OCI-LY3 (cell line): Measurements from ENCODE around the gene TRMU.

Experiments used
- EZH2phosphoT487 ChIP-seq: fragments of 200-600 bp; shearing (Covaris generic); IDR thresholded peaks from 2 replicates; pipeline ENCODE4 v1.6.1; 2018; ENCODE audit warnings: antibody characterized with exemption, mixed run types, low read depth
- TF ChIP-seq, protein P1 (sequence below): fragments of 200-600, 300-600 bp; sonication (generic); IDR thresholded peaks from 2 replicates; pipeline ENCODE4 v1.5.1; 2014; ENCODE audit warnings: antibody characterized with exemption, low read length, low read depth

DNA sequence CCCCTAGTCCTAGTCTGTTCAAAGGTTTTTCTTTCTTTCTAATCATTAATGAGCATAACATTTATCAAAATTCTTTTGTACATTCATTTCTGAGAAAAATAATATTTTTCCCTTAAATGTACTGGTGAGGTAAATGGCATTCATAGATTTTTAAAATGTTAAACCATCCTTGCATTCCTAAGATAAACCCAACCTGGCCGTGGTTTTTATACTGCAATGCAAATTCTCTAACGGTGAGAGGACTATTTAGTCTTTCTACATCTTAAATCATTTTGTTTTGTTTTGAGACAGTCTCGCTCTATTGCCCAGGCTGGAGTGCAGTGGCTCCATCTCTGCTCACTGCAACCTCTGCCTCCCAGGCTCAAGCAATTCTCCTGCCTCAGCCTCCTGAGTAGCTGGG, 40.6 kb downstream of the TRMU start:
- TF ChIP-seq, protein P1, sequence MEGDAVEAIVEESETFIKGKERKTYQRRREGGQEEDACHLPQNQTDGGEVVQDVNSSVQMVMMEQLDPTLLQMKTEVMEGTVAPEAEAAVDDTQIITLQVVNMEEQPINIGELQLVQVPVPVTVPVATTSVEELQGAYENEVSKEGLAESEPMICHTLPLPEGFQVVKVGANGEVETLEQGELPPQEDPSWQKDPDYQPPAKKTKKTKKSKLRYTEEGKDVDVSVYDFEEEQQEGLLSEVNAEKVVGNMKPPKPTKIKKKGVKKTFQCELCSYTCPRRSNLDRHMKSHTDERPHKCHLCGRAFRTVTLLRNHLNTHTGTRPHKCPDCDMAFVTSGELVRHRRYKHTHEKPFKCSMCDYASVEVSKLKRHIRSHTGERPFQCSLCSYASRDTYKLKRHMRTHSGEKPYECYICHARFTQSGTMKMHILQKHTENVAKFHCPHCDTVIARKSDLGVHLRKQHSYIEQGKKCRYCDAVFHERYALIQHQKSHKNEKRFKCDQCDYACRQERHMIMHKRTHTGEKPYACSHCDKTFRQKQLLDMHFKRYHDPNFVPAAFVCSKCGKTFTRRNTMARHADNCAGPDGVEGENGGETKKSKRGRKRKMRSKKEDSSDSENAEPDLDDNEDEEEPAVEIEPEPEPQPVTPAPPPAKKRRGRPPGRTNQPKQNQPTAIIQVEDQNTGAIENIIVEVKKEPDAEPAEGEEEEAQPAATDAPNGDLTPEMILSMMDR, result no peak
- TF ChIP-seq EZH2phosphoT487, result no peak
